Hindlimb muscle (tissue), 1 donor: ENCODE measurements around the gene RIN1. TPM values are rescaled to one million over a fixed set of nuclear protein-coding genes. Genes with fewer than 3 reads are reported as not detected.
"Not testable (repeated sequence)": the region's sequence is repeated elsewhere in the genome, so short reads cannot be mapped to it uniquely, and the experiment has no call there.

Source experiments
- DNase-seq: peaks from one replicate; pipeline ENCODE4 v3.0.0-alpha.2; 2013
- polyA plus RNA-seq: library from polyadenylated mRNA; unstranded; fragments of 120-200 nt; gene quantifications from one replicate; pipeline ENCODE4 v1.2.1, GENCODE V29; 2013; ENCODE audit not compliant: insufficient read length

RIN1 gene
- polyA plus RNA-seq = 11.5 TPM

DNA sequence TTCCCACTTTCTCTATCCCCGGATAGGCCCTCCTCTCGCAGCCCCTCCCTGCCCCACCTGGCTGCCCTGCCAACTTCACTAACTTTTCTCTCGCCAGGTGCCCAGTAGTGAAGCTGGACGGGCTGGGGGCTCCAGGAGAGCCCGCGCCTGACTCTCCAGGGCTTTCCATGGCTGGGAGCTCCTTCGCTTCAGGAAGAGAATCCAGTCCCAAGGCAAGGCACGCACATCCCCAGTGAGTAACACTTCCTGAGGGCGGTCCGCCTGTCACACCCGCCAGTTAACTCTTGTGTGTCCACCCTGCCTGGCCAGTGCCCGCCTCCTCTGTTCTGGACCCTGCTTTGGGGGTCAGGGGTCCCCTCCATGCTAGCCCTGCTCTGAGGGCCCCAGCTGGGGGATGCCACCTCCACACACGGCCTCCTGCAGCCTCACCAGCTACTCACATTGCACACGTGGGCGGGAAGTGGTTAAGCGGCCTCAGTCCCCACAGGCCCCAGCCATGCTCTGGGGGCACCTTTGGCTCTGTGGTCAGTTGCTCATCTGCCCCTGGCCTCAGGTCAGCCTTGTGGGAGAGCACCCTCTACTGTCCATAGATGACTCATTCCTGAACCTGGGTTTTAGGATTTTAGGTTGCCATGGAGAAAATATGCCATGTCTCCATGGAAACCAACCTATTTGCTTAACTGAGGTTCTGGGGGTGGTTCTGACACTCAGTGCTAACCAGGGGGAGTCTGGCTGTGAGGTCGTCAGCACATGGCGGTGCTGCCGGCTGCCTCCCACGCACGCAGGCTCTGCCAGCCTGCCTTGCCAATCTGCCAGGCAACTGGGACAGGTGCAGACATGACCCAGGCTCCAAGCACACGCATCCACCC, at the start of gene RIN1:
Gene RIN1, minus strand, starts transcription at position 201 of the 869 bp plus-strand sequence. Its CDS starts 32 bp downstream, at position 169.
- DNase-seq = no peak

DNA sequence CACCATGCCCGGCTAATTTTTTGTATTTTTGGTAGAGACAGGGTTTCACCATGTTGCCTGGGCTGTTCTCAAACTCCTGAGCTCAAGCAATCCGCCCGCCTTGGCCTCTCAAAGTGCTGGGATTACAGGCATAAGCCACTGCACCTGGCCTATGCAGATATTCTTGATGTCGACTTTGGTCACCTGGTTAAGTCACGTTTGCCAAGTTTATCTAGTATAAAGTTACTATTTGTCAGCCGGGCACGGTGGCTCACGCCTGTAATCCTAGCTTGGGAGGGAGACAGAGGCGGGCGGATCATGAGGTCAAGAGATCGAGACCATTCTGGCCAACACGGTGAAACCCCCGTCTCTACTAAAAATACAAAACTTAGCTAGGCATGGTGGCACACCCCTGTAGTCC, 48.1 kb upstream of the RIN1 start:
- DNase-seq = not testable (repeated sequence)

GRCh38 chr11:66380264-66380663, 44.0 kb upstream of the RIN1 start:
- DNase-seq = not testable (repeated sequence)

- DNase-seq = not testable (repeated sequence)
These were observed 37.6 kb upstream of the RIN1 start for GRCh38 chr11:66373690-66374287.

DNA sequence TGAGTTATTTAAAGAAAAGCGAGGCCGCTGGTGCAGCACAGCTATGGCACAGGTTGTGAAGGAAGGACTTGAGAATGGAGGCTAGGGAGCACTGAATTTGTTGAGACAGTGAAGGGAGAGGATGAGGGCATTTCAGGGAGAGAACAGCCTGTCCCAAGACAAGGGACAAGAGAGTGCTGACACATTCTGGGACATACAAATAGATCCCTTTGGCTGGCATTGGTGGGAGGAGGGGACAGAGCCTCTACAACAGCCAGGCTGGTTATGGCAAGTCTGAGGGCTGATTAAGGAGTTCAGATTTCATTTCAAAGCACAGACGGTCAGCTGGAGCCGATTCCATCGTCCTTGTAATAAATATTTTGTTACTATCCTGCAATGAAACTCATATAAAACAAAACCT, 37.0 kb upstream of the RIN1 start:
- DNase-seq = no peak

GRCh38 chr11:66371627-66372415, 35.6 kb upstream of the RIN1 start, which contains the start of gene SLC29A2:
Gene SLC29A2, minus strand, starts transcription at chr11:66371760. Its CDS starts 169 bp downstream, at chr11:66371591.
- DNase-seq = no peak

DNA sequence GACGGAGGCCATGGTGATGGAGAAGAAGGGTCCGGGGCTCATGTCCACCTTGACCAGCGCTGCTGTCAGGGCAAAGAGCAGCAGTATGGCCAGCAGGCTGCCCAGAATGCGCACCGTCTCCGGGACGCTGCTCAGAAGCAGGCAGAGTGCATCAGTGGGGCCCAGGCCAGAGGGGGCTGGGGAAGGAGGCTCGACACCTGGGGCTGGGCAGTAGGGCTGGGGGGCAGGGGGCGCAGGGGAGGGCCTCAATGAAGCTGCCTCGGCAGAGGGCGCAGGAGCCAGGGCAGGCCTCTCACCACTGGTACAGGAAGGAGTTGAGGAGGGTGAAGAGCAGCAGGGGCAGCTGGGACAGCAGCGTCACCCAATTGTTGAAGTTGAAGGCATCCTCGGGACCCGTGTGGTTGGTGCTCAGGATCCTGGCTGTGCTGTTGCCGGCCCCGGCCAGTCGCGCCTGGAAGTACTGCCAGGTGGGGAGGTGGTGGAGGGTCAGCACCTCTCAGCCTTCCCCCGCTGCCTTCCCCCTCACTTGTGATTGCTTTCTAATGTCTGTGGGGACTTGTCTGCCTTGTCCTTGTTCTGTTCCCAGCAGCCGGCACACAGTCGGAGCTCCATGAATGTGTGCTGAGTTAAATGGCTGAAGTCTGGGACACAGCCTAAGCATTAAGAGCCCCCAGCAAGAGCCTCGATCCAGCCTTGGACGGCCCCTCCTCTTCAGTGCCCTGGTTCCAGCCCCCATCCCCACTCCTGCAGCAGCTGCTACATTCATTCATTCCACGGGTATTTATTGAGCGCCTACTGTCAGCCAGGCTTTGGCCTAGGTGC, 33.0 kb upstream of the RIN1 start:
- no peak for DNase-seq

GRCh38 chr11:66368484-66368883, 32.2 kb upstream of the RIN1 start:
- DNase-seq = no peak

DNA sequence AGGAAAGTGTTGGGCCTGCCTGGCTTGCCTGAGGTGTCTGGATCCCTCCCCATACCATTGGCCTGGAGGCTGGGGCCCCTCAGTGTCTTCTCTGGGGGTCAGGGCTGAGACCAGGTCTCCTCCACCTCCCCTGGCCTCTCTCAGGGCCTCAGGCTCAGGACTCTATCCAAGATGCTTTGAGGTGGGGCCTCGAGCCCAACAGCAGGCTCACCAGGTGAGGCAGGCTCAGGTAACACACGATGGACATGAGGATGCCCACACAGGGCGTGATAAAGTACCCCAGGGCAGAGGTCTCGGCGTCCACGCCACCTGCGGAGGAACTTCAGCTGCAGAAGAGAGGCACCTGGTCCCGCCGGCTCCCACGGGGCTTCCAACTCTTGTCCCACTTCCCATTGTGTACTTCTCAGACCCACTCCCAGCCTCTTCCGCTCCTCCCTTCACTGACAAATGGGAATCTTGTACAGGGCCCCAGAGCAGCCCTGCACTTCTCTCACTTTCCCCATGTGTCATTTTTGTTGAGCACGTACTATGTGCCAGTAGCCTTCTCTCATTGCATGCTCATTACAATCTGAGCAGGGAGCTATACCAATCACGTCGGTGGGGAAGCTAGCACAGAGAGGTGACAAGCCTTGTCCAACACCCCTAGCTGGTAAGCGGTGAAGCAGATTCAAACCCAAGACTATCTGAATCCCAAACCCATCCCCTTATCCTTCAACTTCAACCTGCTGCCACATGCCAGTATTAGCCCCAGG, 31.5 kb upstream of the RIN1 start:
- DNase-seq = no peak

- no peak for DNase-seq
These were observed 30.7 kb upstream of the RIN1 start for GRCh38 chr11:66366844-66367477.

GRCh38 chr11:66365711-66366619, 29.7 kb upstream of the RIN1 start:
- DNase-seq = no peak

- DNase-seq = no peak
These were observed 28.9 kb upstream of the RIN1 start for GRCh38 chr11:66365166-66365565.

- no peak for DNase-seq
These were observed 27.7 kb upstream of the RIN1 start for GRCh38 chr11:66363805-66364535.

DNA sequence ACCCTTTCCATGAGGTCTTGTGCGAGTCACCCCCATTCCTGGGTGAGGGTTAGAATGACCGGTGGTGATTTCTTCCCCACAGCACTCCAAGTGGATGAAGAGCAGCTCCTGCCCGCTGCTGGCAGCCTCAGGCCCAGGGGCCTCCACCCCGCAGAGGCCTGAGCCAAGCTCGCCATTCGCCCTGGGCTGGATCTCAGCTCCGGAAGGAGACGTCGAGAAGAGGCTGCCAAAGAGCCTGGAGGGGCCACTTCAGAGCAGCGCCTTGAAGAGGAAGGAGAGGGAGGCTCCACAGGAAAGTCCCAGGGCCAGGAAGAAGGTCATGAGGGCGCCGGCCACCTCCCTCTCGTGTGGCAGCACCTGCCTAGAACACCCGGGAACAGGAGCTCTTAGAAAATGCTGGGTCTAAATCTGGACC, 27.0 kb upstream of the RIN1 start:
- no peak for DNase-seq

DNA sequence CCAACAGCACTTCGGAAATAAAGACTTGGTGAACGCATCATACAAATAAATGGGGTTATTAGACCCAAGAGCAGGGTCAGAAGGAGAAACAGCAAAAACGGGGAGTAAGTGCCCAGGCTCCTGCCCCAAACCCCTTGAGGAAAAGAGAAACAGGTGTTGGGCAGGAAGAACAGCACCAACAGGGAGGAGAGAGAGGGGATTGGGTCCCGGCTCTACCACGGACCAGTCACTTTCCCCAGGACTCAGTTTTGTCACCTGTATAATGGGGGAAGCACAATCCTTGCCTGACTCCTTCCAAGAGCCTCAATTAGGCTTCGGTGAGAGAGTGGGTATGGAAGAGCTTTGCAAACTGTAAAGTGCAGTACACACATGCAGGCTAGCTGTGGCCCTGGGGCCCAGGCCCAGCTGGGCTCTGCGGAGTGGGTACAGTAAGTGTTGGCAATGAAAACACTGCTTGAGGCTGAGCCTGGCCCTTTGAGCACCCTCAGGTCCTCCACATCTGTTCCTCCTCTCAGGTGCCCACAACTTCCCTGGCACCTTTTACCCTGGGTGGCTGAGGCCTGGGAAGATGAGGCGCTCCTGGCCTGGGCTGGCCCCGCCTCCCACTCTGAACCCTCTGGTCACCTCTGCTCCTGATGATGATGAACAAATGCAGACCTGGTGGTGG, 26.4 kb upstream of the RIN1 start:
- DNase-seq = no peak

DNA sequence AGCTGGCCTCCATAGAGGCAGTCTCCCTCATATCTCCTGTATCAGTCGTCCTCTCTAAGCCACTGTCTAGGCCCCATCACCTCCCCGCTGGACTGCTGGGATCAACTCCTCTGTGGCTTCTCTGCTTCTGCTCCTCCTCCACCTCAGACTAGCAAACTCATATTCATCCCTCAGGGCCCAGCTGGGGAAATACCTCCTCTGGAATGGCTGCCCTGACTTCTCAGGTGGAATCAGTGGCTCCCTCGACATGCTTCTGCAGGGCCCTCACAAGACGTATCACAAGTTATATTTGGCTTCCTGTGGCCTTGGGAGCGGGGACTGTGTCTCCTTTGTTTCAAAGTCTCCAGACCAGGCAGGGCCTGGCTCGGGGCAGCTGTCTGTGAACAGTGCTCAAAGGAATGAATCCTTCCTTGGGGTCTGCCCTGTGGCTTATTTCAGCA, 25.3 kb upstream of the RIN1 start:
- DNase-seq = no peak

DNA sequence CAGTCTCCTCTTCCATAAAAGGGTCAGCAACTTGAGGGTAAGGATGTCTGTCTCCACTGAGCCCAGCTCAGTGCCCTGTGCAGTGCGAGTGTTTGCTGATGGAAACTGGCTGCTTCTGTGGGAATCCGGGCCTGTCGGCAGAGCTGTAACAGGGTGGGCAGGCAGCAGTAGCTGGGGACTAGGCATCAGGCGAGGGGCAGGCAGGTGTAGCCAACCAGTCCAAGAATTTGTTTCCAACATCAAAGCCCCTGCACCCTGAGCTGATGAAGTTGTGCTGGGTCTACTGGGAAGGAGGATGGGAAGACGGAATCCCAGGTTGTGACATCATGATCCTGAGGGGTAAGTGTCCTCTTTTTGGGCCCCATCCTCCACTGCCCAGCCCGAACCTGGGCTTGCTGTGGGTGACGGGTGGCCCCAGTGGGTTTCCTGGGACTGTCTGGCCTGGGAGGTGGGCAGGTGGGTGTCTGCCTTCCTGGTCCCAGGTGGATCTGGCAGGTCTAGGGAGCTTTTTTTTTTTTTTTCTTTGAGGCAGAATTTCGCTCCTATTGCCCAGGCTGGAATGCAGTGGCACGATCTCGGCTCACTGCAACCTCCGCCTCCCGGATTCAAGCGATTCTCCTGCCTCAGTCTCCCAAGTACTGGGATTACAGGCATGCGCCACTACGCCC, 24.3 kb upstream of the RIN1 start:
- DNase-seq = no peak

DNA sequence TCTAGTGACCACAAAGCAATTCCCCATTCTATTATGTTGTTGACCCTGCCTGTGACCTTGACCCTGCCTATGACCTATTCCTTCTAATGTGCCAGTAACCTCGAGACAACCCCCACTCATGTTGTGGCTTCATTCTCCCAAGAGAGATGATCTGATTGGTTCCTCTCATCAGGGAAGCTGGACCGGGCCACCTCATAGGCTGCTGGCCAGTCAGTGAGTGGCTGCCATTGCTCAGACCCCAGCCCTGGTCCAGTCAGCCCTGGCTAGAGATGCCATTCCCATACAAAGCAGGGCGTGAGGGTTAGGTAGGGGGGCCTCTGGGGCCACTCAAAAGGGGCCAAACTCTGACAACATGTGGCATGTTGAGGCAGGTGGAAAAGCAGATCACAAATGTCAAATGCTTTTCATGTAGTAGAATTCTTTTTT, 23.4 kb upstream of the RIN1 start:
- DNase-seq = no peak
